ENCODE data around the gene ASTN2. TPM values are rescaled to one million over a fixed set of nuclear protein-coding genes. Genes with fewer than 3 reads are reported as not detected.

Gene ASTN2
- total RNA-seq, 1 experiment from 2014 or later: 4.8 TPM

- CTCF ChIA-PET: interaction anchor here (1.3 kb wide), 1 partner anchor 9 kb away, joined by 4 read pairs; no protein-coding TSS in a partner anchor
- Histone ChIP-seq H2AFZ (ENCODE audit: low read depth, low read length, poor library complexity, severe bottlenecking) (no peak overlapping the region), H3K4me3 (replicated peaks in 1 of 2; ENCODE audit: low read depth in 1 of 2, low read length in 2 of 2) (no peak overlapping the region), H3K27me3 (ENCODE audit: insufficient read depth, low read length) (no peaks in the 10 kb centered on the region), H4K20me1 (ENCODE audit: insufficient read depth) (no peaks in the 10 kb centered on the region), H3K4me2 (ENCODE audit: low read length) (no peak overlapping the region), H3K27ac (ENCODE audit: low read depth, low read length) (no peak overlapping the region), H3K36me3 (ENCODE audit: control insufficient read depth in 1 of 2, insufficient read depth in 2 of 2, low read length in 2 of 2) (no peaks in the 10 kb centered on the region), H3K9ac (ENCODE audit: low read length) (no peak overlapping the region), H3K9me2 (ENCODE audit: insufficient read depth) (no peaks in the 10 kb centered on the region), H3K4me1 (ENCODE audit: control insufficient read depth in 1 of 2, insufficient read depth in 2 of 2, low read length in 2 of 2) (peaks cover 4 to 42% of the 10 kb centered on the region in 2 experiments; a peak in 3 of 4 replicates), H3K9me3 (ENCODE audit: control insufficient read depth in 1 of 2, insufficient read depth in 1 of 2, low read depth in 1 of 2, low read length in 2 of 2) (no peaks in the 10 kb centered on the region), H3K79me2 (ENCODE audit: insufficient read depth, low read length) (no peaks in the 10 kb centered on the region)
- intact Hi-C loops (cut with micrococcal nuclease): loop anchor here (5.0 kb wide), 1 partner anchor 43 kb away; no protein-coding TSS in a partner anchor
- no peak for ATAC-seq
- POLR2A ChIA-PET: no interaction called here
- no peak for TF ChIP-seq SIN3A (IDR thresholded peaks at IDR 0.05; ENCODE audit: low read depth)
- TF ChIP-seq ZFX (IDR thresholded peaks at IDR 0.05): no peak
- no peak for TF ChIP-seq CBX3 (IDR thresholded peaks at IDR 0.05; ENCODE audit: low read depth)
- TF ChIP-seq ELF1 (IDR thresholded peaks at IDR 0.05; ENCODE audit: borderline replicate concordance, low read depth): no peak
- TF ChIP-seq YY1 (IDR thresholded peaks at IDR 0.05; ENCODE audit: extremely low read depth, insufficient replicate concordance, low read depth, low read length): no peak
- no peak for TF ChIP-seq TCF7L2 (IDR thresholded peaks at IDR 0.05; ENCODE audit: borderline replicate concordance, extremely low read depth, insufficient read depth, insufficient read length)
- TF ChIP-seq, protein P1, sequence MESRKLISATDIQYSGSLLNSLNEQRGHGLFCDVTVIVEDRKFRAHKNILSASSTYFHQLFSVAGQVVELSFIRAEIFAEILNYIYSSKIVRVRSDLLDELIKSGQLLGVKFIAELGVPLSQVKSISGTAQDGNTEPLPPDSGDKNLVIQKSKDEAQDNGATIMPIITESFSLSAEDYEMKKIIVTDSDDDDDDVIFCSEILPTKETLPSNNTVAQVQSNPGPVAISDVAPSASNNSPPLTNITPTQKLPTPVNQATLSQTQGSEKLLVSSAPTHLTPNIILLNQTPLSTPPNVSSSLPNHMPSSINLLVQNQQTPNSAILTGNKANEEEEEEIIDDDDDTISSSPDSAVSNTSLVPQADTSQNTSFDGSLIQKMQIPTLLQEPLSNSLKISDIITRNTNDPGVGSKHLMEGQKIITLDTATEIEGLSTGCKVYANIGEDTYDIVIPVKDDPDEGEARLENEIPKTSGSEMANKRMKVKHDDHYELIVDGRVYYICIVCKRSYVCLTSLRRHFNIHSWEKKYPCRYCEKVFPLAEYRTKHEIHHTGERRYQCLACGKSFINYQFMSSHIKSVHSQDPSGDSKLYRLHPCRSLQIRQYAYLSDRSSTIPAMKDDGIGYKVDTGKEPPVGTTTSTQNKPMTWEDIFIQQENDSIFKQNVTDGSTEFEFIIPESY (IDR thresholded peaks at IDR 0.05; ENCODE audit: extremely low read depth, insufficient replicate concordance, low read length): no peak
- no peak for TF ChIP-seq SP1 (IDR thresholded peaks at IDR 0.05; ENCODE audit: low read depth)
- no peak for TF ChIP-seq EZH2phosphoT487 (IDR thresholded peaks at IDR 0.05; ENCODE audit: borderline replicate concordance)
- TF ChIP-seq, protein P2, sequence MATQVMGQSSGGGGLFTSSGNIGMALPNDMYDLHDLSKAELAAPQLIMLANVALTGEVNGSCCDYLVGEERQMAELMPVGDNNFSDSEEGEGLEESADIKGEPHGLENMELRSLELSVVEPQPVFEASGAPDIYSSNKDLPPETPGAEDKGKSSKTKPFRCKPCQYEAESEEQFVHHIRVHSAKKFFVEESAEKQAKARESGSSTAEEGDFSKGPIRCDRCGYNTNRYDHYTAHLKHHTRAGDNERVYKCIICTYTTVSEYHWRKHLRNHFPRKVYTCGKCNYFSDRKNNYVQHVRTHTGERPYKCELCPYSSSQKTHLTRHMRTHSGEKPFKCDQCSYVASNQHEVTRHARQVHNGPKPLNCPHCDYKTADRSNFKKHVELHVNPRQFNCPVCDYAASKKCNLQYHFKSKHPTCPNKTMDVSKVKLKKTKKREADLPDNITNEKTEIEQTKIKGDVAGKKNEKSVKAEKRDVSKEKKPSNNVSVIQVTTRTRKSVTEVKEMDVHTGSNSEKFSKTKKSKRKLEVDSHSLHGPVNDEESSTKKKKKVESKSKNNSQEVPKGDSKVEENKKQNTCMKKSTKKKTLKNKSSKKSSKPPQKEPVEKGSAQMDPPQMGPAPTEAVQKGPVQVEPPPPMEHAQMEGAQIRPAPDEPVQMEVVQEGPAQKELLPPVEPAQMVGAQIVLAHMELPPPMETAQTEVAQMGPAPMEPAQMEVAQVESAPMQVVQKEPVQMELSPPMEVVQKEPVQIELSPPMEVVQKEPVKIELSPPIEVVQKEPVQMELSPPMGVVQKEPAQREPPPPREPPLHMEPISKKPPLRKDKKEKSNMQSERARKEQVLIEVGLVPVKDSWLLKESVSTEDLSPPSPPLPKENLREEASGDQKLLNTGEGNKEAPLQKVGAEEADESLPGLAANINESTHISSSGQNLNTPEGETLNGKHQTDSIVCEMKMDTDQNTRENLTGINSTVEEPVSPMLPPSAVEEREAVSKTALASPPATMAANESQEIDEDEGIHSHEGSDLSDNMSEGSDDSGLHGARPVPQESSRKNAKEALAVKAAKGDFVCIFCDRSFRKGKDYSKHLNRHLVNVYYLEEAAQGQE (IDR thresholded peaks at IDR 0.05; ENCODE audit: low read depth): no peak
- TF ChIP-seq, protein P3, sequence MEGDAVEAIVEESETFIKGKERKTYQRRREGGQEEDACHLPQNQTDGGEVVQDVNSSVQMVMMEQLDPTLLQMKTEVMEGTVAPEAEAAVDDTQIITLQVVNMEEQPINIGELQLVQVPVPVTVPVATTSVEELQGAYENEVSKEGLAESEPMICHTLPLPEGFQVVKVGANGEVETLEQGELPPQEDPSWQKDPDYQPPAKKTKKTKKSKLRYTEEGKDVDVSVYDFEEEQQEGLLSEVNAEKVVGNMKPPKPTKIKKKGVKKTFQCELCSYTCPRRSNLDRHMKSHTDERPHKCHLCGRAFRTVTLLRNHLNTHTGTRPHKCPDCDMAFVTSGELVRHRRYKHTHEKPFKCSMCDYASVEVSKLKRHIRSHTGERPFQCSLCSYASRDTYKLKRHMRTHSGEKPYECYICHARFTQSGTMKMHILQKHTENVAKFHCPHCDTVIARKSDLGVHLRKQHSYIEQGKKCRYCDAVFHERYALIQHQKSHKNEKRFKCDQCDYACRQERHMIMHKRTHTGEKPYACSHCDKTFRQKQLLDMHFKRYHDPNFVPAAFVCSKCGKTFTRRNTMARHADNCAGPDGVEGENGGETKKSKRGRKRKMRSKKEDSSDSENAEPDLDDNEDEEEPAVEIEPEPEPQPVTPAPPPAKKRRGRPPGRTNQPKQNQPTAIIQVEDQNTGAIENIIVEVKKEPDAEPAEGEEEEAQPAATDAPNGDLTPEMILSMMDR (IDR thresholded peaks at IDR 0.05 in 2 of 3, conservative IDR thresholded peaks at IDR 0.05 in 1 of 3; ENCODE audit: borderline replicate concordance in 1 of 3, insufficient read depth in 1 of 3, low read depth in 2 of 3, low read length in 2 of 3): no peak
- no peak for TF ChIP-seq POLR2A (IDR thresholded peaks at IDR 0.05; ENCODE audit: borderline replicate concordance, extremely low read depth, insufficient read depth, insufficient read length)
- TF ChIP-seq CEBPB (IDR thresholded peaks at IDR 0.05; ENCODE audit: low read depth): no peak
- TF ChIP-seq, protein P4, sequence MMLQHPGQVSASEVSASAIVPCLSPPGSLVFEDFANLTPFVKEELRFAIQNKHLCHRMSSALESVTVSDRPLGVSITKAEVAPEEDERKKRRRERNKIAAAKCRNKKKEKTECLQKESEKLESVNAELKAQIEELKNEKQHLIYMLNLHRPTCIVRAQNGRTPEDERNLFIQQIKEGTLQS (IDR thresholded peaks at IDR 0.05): no peak
- TF ChIP-seq EZH2 (IDR thresholded peaks at IDR 0.05): no peak
- TF ChIP-seq EGR1 (IDR thresholded peaks at IDR 0.05; ENCODE audit: low read depth): no peak
- TF ChIP-seq RAD21 (IDR thresholded peaks at IDR 0.05; ENCODE audit: low read depth): no peak
- no peak for TF ChIP-seq POLR2AphosphoS5 (IDR thresholded peaks at IDR 0.05; ENCODE audit: low read depth, low read length)
- TF ChIP-seq SRF (IDR thresholded peaks at IDR 0.05; ENCODE audit: low read depth): no peak
- DNase-seq (ENCODE audit: low read depth, low spot score): no peak
- no TSS peak for BruUV-seq (replicated peaks)
- RAD21 ChIA-PET (ENCODE audit: low non-redundant PET in 1 of 2, low total read pairs in 2 of 2, uncharacterized antibody in 2 of 2, unreplicated experiment in 2 of 2): no interaction called here
Observed at GRCh38 chr9:116504081-116504480, 910.8 kb downstream of the ASTN2 start.
